MM.1S (cell line): ENCODE results near the gene ZNF692.

Experiments used
- CTCF ChIP-seq: fragments of 300-600 bp; sonication (generic); IDR thresholded peaks from 2 replicates; pipeline ENCODE4 v1.5.1; 2016; ENCODE audit warnings: antibody characterized with exemption, low read length, mixed read lengths
- EZH2 ChIP-seq: fragments of 300-600 bp; sonication (generic); optimal IDR thresholded peaks from 2 replicates; pipeline ENCODE3; 2017; ENCODE audit warnings: low read depth, mild to moderate bottlenecking, antibody characterized with exemption, low read length, mixed read lengths
- EZH2phosphoT487 ChIP-seq: fragments of 300-600 bp; sonication (generic); IDR thresholded peaks from 2 replicates; pipeline ENCODE4 v1.6.1; 2018; ENCODE audit warnings: antibody characterized with exemption, low read length

GRCh38 chr1:248853663-248854375 lies 5.1 kb downstream of the ZNF692 start:
- TF ChIP-seq CTCF, result no peak
- no peak for TF ChIP-seq EZH2
- TF ChIP-seq EZH2phosphoT487, result no peak
